Measurements from ENCODE around the gene HEPACAM. TPM values are rescaled to one million over a fixed set of nuclear protein-coding genes. Genes with fewer than 3 reads are reported as not detected.

The HEPACAM gene
- polyA plus RNA-seq, 2 of the 4 experiments (the other 2 are of a cell fraction) = not detected

DNA sequence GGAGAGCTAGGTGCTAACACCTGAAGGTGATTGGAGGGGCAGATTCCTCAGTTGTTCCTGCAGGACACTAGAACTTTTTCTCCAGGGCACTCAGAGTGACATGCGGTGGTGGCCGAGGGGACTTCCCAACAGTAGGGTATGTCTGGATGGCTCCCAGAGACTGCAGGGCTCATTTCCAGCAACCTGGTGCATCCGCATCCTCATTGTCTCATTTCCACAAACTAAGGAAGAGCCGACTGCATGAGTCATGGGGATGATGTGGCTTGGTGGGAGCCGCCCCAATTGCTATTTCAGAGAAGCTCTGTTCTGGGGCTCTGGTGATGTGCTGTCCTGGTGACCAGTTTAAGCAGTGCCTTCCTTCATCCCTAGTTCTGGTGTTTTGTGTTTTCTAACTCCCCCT is 35.4 kb downstream of the HEPACAM start:
- Histone ChIP-seq H3K4me1 (peaks cover 25% of the 10 kb centered on the region), H3K4me3 (no peak overlapping the region)
- no peak for FAIRE-seq

DNA sequence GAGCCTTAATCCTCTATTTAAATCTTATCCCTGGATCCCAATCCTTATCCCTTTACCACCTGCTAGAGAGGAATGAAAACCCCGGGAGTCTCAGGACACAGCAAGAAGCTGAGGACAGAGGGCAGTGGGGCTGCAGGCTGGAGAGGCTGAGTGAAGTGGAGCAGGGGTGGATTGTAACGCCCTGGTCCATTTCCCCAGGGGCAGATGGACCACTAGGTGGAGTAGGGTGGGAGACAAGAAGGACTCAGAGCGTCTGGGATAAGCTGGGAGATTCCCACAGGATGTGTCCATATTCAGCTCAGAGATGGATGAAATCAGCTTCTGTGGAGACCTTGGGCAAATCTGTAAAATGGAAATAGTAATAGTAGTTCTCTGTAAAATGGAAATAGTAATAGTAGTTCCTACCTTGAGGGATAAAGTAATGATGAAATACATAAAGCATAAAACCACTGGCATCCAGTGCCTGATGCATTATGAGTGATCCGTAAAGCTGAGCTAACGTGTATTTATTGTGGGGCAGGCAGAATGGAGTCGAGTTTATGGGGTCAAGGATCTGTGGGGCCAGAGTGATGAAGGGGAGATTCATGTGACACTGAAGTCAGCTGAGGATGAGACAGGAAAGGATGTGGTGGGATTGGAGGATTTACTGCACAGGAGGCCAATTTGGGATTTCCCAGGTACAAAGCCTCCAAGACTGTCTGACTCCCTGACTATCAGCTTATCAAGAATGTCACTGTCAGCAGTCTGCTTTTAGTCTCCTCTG is 36.3 kb downstream of the HEPACAM start:
- ATAC-seq (no peak), DNase-seq (ENCODE audit: low read depth in 1 of 2, low spot score in 1 of 2) (no peak), FAIRE-seq (no peak)
- H3K4me3 ChIP-seq = no peak overlapping the region
- peaks cover 25% of the 10 kb centered on the region for H3K4me1 ChIP-seq
- H3K27ac ChIP-seq = peak overlapping the region in 1 of 2 experiments; percentile 70; a peak in 3 of 6 replicates
- CTCF ChIA-PET = interaction anchor here (1.1 to 2.2 kb wide), 2 partner anchors 23 to 33 kb away, joined by 3 to 23 read pairs; no protein-coding TSS in a partner anchor
- H3K9me3 ChIP-seq = no peaks in the 10 kb centered on the region
- 79% methylated on average over 6 of the region's 6 CpGs for WGBS (ENCODE audit: missing lambda C conversion rate)
- TF ChIP-seq KDM1A (IDR thresholded peaks at IDR 0.05; ENCODE audit: low read depth) (no peak), NR3C1 (IDR thresholded peaks at IDR 0.05) (no peak), ZC3H11A (IDR thresholded peaks at IDR 0.05) (no peak), CBX8 (IDR thresholded peaks at IDR 0.05) (no peak), BHLHE40 (IDR thresholded peaks at IDR 0.05; ENCODE audit: low read depth, low read length) (no peak), MAZ (IDR thresholded peaks at IDR 0.05; ENCODE audit: borderline replicate concordance, low read depth, low read length) (no peak)
- peak overlapping the region; percentile 53; the same call in 2 of the 3 replicates for H3K4me2 ChIP-seq
- POLR2A ChIA-PET = interaction anchor here (1.1 to 4.9 kb wide), 2 partner anchors 23 to 55 kb away, joined by 3 to 24 read pairs; partner anchors contain the start of gene CCDC15

More for the DNA sequence above, 35.4 kb downstream of the HEPACAM start:
- 2% methylated on average over 5 of the region's 5 CpGs for WGBS (ENCODE audit: missing lambda C conversion rate)
- ATAC-seq (peak; percentile 60 to 82; a peak in 5 of 6 replicates), DNase-seq (ENCODE audit: low read depth in 1 of 2, low spot score in 1 of 2) (peak; percentile 41 to 49)
- Histone ChIP-seq H3K4me2 (peak overlapping the region; percentile 53), H3K27ac (peak overlapping the region in 1 of 2 experiments; percentile 70; a peak in 3 of 6 replicates), H3K9me3 (no peaks in the 10 kb centered on the region)
- ChIA-PET CTCF (interaction anchor here (0.5 to 1.5 kb wide), 5 partner anchors 10 to 485 kb away, joined by 3 to 6 read pairs (median 3); no protein-coding TSS in a partner anchor), POLR2A (interaction anchor here (4.9 kb wide), 1 partner anchor 24 kb away, joined by 24 read pairs; no protein-coding TSS in a partner anchor)
- TF ChIP-seq, protein P1, sequence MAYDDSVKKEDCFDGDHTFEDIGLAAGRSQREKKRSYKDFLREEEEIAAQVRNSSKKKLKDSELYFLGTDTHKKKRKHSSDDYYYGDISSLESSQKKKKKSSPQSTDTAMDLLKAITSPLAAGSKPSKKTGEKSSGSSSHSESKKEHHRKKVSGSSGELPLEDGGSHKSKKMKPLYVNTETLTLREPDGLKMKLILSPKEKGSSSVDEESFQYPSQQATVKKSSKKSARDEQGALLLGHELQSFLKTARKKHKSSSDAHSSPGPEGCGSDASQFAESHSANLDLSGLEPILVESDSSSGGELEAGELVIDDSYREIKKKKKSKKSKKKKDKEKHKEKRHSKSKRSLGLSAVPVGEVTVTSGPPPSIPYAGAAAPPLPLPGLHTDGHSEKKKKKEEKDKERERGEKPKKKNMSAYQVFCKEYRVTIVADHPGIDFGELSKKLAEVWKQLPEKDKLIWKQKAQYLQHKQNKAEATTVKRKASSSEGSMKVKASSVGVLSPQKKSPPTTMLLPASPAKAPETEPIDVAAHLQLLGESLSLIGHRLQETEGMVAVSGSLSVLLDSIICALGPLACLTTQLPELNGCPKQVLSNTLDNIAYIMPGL (CRISPR knock-in tag; IDR thresholded peaks at IDR 0.05; ENCODE audit: borderline replicate concordance) = no peak
- TF ChIP-seq FOSL2 (IDR thresholded peaks at IDR 0.05) (no peak), FOSL2 (CRISPR knock-in tag; IDR thresholded peaks at IDR 0.05) (0 out of 2 replicates have a peak, but pooled peaks have one; percentile 26)

DNA sequence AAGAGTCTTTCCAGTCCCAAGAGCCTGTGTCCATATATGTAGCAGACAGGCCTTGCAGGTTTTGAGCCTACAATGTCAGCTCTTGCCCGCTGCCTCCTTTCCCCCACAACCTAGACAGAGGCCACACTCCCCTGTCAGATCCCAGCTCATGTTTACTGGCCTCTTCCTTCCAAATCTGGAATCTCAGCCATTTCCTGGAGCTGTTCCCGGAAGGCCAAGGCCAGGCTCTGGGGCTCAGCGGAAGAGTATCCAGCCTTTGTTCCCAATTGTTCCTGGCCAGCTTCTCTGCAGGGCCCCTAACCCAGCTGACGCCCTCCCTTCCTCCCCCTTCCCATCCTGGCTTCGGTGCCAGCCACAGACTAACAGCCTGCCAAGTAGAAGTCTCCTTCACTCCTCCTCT is 37.1 kb downstream of the HEPACAM start:
- TF ChIP-seq, protein P2, sequence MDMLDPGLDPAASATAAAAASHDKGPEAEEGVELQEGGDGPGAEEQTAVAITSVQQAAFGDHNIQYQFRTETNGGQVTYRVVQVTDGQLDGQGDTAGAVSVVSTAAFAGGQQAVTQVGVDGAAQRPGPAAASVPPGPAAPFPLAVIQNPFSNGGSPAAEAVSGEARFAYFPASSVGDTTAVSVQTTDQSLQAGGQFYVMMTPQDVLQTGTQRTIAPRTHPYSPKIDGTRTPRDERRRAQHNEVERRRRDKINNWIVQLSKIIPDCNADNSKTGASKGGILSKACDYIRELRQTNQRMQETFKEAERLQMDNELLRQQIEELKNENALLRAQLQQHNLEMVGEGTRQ (IDR thresholded peaks at IDR 0.05) = no peak
- TF ChIP-seq MYC (IDR thresholded peaks at IDR 0.05; ENCODE audit: borderline replicate concordance, low read length) (no peak), RFX5 (IDR thresholded peaks at IDR 0.05) (no peak), JUNB (IDR thresholded peaks at IDR 0.05) (no peak), FOXS1 (CRISPR knock-in tag; IDR thresholded peaks at IDR 0.05) (no peak), EHF (CRISPR knock-in tag; IDR thresholded peaks at IDR 0.05) (no peak), FOSB (CRISPR knock-in tag; IDR thresholded peaks at IDR 0.05) (no peak), MAFK (IDR thresholded peaks at IDR 0.05; ENCODE audit: partially characterized antibody) (no peak), ZSCAN20 (CRISPR knock-in tag; IDR thresholded peaks at IDR 0.05) (no peak), JUN (IDR thresholded peaks at IDR 0.05) (no peak)
- TF ChIP-seq, protein P3, sequence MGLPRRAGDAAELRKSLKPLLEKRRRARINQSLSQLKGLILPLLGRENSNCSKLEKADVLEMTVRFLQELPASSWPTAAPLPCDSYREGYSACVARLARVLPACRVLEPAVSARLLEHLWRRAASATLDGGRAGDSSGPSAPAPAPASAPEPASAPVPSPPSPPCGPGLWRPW (IDR thresholded peaks at IDR 0.05) = no peak
- H3K4me3 ChIP-seq = no peak overlapping the region
- peak overlapping the region; percentile 27 to 70; a peak in 4 of 6 replicates for H3K27ac ChIP-seq
- CTCF ChIA-PET = interaction anchor here (0.9 to 2.2 kb wide), 3 partner anchors 23 to 254 kb away, joined by 4 to 23 read pairs (median 5); no protein-coding TSS in a partner anchor
- H3K4me1 ChIP-seq = peaks cover 25% of the 10 kb centered on the region
- 56% methylated on average over 3 of the region's 5 CpGs for WGBS (ENCODE audit: missing lambda C conversion rate)
- FAIRE-seq = no peak
- H3K9me3 ChIP-seq = no peaks in the 10 kb centered on the region
- no peak for DNase-seq (ENCODE audit: low read depth in 1 of 2, low spot score in 1 of 2)
- peak; percentile 7 to 26; a peak in 3 of 6 replicates for ATAC-seq
- peak overlapping the region; percentile 25; the same call in 2 of the 3 replicates for H3K4me2 ChIP-seq
- POLR2A ChIA-PET = interaction anchor here (1.1 to 4.9 kb wide), 2 partner anchors 22 to 55 kb away, joined by 3 to 24 read pairs; partner anchors contain the start of gene CCDC15

Measured in A549 (cell line).